Lower lobe of right lung (tissue), 2 donors: Measurements from ENCODE around the gene REPS1. TPM values are rescaled to one million over a fixed set of nuclear protein-coding genes. Genes with fewer than 3 reads are reported as not detected.

Source experiments
- ATAC-seq, 2 donors: fragments of 200-7000 bp; cut with Tn5 transposase; one replicate each; pipeline ENCODE4 v1.9.1; 2020 to 2022; ENCODE audit warnings: mild to moderate bottlenecking in 2 of 2, moderate library complexity in 2 of 2
- DNase-seq: peaks from one replicate; pipeline ENCODE4 v3.0.0-alpha.2; 2020
- H3K27ac ChIP-seq: fragments of 200-600 bp; one replicate; pipeline ENCODE4 v1.8.0; 2022
- H3K27me3 ChIP-seq: fragments of 200-600 bp; one replicate; pipeline ENCODE4 v1.8.0; 2022; ENCODE audit warnings: low read depth
- H3K36me3 ChIP-seq: fragments of 200-600 bp; one replicate; pipeline ENCODE4 v1.8.0; 2022; ENCODE audit warnings: mild to moderate bottlenecking
- H3K4me1 ChIP-seq: fragments of 200-600 bp; one replicate; pipeline ENCODE4 v1.8.0; 2022
- H3K4me3 ChIP-seq: fragments of 200-600 bp; one replicate; pipeline ENCODE4 v1.8.0; 2022; ENCODE audit warnings: mild to moderate bottlenecking
- H3K9me3 ChIP-seq: fragments of 200-600 bp; one replicate; pipeline ENCODE4 v1.8.0; 2022
- CTCF ChIP-seq: fragments of 200-600 bp; IDR thresholded peaks from one replicate; pipeline ENCODE4 v1.8.0; 2022; ENCODE audit warnings: antibody characterized with exemption, mild to moderate bottlenecking
- intact Hi-C: fragments of 100-400 bp; cut with DNase I; formaldehyde crosslinking; loops from one replicate; pipeline ENCODE4 v1.11.0; 2022
- total RNA-seq: library from RNA; stranded (reverse); fragmentation: NEBNext Ultra II Directional; extraction: Animal tissue kit (Norgen Biotek cat#: 25700); gene quantifications from one replicate; pipeline ENCODE4 v1.2.1, GENCODE V29; 2021
- donor health status: DM: no; HTN: yes; CAD: no; lungs with severe emphysema.

The REPS1 gene
- total RNA-seq, 1 donor from 2014 or later = 39.1 TPM

DNA sequence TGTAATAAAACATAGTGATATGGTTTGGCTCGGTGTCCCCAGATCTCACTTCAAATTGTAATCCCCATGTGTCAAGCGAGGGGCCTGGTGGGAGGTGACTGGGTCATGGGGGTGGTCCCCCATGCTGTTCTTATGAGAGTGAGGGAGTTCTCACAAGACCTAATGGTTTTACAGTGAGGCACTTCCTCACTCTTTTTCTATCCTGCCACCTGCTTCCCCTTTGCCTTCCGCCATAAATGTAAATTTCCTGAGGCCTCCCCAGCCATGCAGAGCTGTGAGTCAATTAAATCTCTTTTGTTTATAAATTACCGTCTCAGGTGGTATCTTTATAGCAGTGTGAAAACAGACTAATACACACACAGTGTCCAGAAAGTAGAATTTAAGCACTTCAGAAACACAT is 78.5 kb downstream of the REPS1 start:
- no peak for TF ChIP-seq CTCF
- no peak for ATAC-seq
- intact Hi-C loops = no loop called here
- Histone ChIP-seq H3K4me1 (no peaks in the 10 kb centered on the region), H3K4me3 (no peak overlapping the region), H3K27ac (no peak overlapping the region), H3K27me3 (no peaks in the 10 kb centered on the region), H3K36me3 (peaks cover 78% of the 10 kb centered on the region), H3K9me3 (no peaks in the 10 kb centered on the region)
- DNase-seq = no peak

DNA sequence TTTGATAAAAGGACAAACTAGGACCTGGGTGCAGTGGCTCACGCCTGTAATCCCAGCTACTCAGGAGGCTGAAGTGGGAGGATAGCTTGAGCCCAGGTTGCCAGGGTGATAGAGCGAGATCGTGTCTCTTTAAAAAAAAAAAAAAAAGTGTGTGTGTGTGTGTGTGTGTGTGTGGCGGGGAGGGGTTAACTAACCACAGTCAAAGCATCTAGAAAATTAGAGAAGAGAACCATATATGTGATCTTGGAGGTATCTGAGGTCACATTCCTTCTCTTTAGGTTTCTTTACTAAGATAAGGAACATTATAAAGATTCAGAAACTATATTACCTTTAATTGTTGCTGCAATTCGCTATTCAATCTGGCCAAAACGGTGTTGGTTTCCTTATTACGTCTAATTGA is 80.9 kb downstream of the REPS1 start:
- ATAC-seq = no peak
- DNase-seq = no peak
- no peaks in the 10 kb centered on the region for H3K9me3 ChIP-seq
- H3K27ac ChIP-seq = no peak overlapping the region
- intact Hi-C loops = no loop called here
- no peak for TF ChIP-seq CTCF
- no peak overlapping the region for H3K4me3 ChIP-seq
- H3K27me3 ChIP-seq = no peaks in the 10 kb centered on the region
- H3K36me3 ChIP-seq = peaks cover 75% of the 10 kb centered on the region
- H3K4me1 ChIP-seq = no peaks in the 10 kb centered on the region

DNA sequence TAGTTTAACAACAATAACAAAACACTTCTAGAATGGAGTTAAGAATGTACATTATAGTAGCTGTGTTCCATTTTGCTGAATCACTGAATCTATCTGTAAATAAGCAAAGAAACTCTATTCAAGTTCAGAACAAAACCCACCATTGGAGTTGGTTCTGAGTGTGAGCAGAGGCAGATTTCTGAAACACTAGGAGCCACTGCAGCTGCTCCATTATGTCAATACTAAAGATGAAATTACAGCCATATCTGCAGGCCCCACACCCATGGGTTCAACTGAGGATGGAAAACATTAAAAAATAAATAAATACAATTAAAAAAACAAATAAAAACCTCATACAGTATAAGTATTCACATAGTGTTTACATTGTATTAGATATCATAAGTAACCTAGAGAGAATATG is 91.0 kb downstream of the REPS1 start:
- no peak for TF ChIP-seq CTCF
- intact Hi-C loops = no loop called here

DNA sequence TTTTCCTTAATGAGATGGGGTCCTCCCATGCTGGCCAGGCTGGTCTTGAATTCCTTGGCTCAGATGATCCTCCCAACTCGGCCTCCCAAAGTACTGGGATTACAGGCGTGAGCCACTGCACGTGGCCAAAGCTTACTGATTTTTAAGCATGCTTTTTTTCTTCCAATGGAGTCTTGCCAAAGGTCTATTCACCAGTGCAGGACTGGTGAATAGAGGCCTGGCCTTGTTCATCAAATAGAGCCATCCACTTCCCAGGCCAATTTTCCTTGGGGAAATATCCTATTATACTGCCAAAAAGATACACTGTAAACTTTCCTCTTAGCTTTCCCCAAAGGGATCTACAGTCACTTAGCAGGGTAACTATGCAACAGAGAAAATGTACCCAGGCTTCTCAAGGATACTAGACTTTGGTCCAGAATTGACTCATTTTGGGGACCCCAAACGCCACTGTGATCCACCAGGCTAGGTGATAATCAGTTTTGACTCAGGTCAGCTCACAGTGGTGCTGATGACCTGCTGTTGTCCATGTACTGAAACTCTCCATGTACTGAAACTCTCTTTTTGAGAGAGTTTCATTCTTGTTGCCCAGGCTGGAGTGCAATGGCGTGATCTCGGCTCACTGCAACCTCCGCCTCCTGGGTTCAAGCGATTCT is 91.8 kb downstream of the REPS1 start:
- Histone ChIP-seq H3K4me1 (no peaks in the 10 kb centered on the region), H3K4me3 (no peak overlapping the region), H3K9me3 (no peaks in the 10 kb centered on the region), H3K27me3 (no peaks in the 10 kb centered on the region), H3K36me3 (peaks cover 19% of the 10 kb centered on the region), H3K27ac (no peak overlapping the region)
- intact Hi-C loops = no loop called here
- DNase-seq (no peak), ATAC-seq (no peak)
- no peak for TF ChIP-seq CTCF

More for the DNA sequence above, 91.0 kb downstream of the REPS1 start:
- H3K9me3 ChIP-seq = no peaks in the 10 kb centered on the region
- ATAC-seq (no peak), DNase-seq (no peak)
- peaks cover 22% of the 10 kb centered on the region for H3K36me3 ChIP-seq
- H3K27ac ChIP-seq = no peak overlapping the region
- H3K4me1 ChIP-seq = no peaks in the 10 kb centered on the region
- no peak overlapping the region for H3K4me3 ChIP-seq
- no peaks in the 10 kb centered on the region for H3K27me3 ChIP-seq

DNA sequence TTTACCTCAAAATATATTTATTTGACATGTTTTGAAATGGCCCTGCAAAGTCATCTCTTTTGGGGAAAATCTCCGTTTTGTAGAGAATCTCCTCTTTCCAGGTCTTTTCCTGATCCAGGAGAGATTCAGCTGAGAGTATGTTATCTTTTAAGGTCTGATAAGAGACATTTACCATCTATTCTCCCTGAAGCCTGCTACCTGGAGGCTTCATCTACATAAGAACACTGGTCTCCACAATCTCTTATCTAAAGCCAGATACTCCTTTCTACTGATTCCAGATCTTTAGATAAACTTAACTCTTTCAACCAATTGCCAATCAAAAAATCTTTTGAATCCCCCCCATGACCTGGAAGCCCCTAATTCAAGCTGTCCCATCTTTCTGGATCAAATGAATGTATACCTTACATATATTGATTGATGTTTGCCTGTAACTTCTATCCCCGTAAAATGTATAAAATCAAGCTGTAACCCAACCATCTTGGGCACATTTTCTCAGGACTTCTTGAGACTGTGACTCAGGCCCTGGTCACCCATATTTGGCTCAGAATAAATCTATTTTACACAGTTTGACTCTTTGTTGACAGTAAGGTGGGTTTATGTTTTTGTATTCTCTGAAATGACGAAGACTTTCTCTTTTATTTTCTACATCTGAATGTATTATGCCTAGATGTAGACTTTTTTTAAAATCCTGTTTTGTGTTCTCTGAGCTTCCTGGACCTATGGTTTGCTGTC is 96.6 kb downstream of the REPS1 start:
- no peak for ATAC-seq
- H3K36me3 ChIP-seq = no peaks in the 10 kb centered on the region
- H3K9me3 ChIP-seq = no peaks in the 10 kb centered on the region
- no peak for DNase-seq
- no peak for TF ChIP-seq CTCF
- no peak overlapping the region for H3K4me3 ChIP-seq
- H3K27ac ChIP-seq = no peak overlapping the region
- intact Hi-C loops = no loop called here
- H3K27me3 ChIP-seq = no peaks in the 10 kb centered on the region
- H3K4me1 ChIP-seq = no peaks in the 10 kb centered on the region
